ENCODE results near the gene RTF2.

DNA sequence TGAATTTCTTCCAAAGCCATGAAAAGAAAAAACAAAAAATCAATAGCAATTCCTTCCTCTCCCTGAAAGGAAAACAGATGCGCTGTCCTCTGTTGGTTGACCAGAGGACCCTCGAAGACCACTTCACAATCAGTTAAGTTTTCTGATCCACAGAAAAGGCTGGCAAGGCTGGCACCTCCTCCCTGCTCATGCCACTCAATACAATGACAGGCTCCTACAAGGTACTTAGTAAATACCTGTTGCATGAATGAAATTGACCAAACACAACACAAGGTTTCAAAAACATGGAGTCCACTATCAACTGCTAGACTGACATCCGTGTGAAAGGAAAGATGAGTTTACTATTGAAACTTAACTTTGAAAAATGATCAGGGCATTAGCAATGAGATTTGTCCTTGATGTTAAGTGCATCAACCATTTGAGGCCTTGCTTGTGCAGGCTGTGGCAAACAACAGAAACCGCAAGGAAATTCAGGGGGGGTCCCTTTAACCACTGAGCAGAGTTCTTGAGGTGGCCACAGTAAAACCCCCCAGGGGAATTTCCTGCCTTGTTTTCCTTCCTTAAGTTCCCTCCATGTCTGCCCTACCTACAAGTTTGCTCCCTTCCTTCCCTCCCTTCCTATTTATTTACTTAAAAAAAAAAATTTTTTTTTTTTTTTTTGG lies 27.9 kb upstream of the RTF2 start:
- TF ChIP-seq, protein P1, sequence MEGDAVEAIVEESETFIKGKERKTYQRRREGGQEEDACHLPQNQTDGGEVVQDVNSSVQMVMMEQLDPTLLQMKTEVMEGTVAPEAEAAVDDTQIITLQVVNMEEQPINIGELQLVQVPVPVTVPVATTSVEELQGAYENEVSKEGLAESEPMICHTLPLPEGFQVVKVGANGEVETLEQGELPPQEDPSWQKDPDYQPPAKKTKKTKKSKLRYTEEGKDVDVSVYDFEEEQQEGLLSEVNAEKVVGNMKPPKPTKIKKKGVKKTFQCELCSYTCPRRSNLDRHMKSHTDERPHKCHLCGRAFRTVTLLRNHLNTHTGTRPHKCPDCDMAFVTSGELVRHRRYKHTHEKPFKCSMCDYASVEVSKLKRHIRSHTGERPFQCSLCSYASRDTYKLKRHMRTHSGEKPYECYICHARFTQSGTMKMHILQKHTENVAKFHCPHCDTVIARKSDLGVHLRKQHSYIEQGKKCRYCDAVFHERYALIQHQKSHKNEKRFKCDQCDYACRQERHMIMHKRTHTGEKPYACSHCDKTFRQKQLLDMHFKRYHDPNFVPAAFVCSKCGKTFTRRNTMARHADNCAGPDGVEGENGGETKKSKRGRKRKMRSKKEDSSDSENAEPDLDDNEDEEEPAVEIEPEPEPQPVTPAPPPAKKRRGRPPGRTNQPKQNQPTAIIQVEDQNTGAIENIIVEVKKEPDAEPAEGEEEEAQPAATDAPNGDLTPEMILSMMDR (conservative IDR thresholded peaks at IDR 0.05): no peak
- TF ChIP-seq ZFX (IDR thresholded peaks at IDR 0.05): no peak

Measured in C4-2B (cell line).